ENCODE measurements around the gene SPATA6.

The SPATA6 gene

GRCh38 chr1:48251323-48251722 lies 220.7 kb downstream of the SPATA6 start:
- H3K9ac ChIP-seq (ENCODE audit: low read length): no peak overlapping the region
- H3K23ac ChIP-seq (ENCODE audit: low read length in 2 of 2): no peak overlapping the region
- no peak overlapping the region for H2BK5ac ChIP-seq (ENCODE audit: low read depth, low read length, poor library complexity, severe bottlenecking)
- no peak overlapping the region for H4K8ac ChIP-seq (ENCODE audit: low read length)
- no peak overlapping the region for H2AK5ac ChIP-seq (ENCODE audit: low read length, severe bottlenecking)
- no peaks in the 10 kb centered on the region for H3K9me3 ChIP-seq (ENCODE audit: control insufficient read depth, low read length)
- H3K14ac ChIP-seq (ENCODE audit: low read length in 2 of 2): no peak overlapping the region
- H2BK120ac ChIP-seq (ENCODE audit: low read depth, low read length): no peak overlapping the region
- H3K27ac ChIP-seq (ENCODE audit: low read length, poor library complexity, severe bottlenecking): no peak overlapping the region
- no peaks in the 10 kb centered on the region for H3K79me1 ChIP-seq (replicated peaks; ENCODE audit: low read length, poor library complexity, severe bottlenecking)
- no peak overlapping the region for H3K4ac ChIP-seq (ENCODE audit: low read depth in 1 of 2, low read length in 2 of 2)
- no peaks in the 10 kb centered on the region for H3K27me3 ChIP-seq (ENCODE audit: control insufficient read depth in 1 of 2, insufficient read depth in 1 of 2, low read length in 2 of 2)
- H4K91ac ChIP-seq (ENCODE audit: low read length): no peak overlapping the region
- no peak overlapping the region for H2AFZ ChIP-seq (ENCODE audit: low read depth, low read length)
- no peak overlapping the region for H2BK15ac ChIP-seq (ENCODE audit: low read depth, poor library complexity, severe bottlenecking)
- H3K4me3 ChIP-seq (ENCODE audit: insufficient read depth in 1 of 2, low read depth in 1 of 2, low read length in 2 of 2): no peak overlapping the region
- H3K4me2 ChIP-seq (ENCODE audit: low read length, poor library complexity, severe bottlenecking): no peak overlapping the region
- no peaks in the 10 kb centered on the region for H3K4me1 ChIP-seq (ENCODE audit: control insufficient read depth, insufficient read depth, low read depth, low read length)
- no peak overlapping the region for H2BK12ac ChIP-seq (ENCODE audit: low read length in 2 of 2)
- WGBS: 85% methylated on average over 2 of the region's 2 CpGs
- no peak overlapping the region for H3K18ac ChIP-seq (ENCODE audit: low read depth in 1 of 2, low read length in 2 of 2)
- H3K36me3 ChIP-seq (ENCODE audit: control insufficient read depth in 1 of 2, insufficient read depth in 2 of 2, low read depth in 1 of 2, low read length in 2 of 2): no peaks in the 10 kb centered on the region
- DNase-seq: no peak

- H4K8ac ChIP-seq (ENCODE audit: low read length): no peak overlapping the region
- H2AFZ ChIP-seq (ENCODE audit: low read depth, low read length): no peak overlapping the region
- H2BK120ac ChIP-seq (ENCODE audit: low read depth, low read length): no peak overlapping the region
- H3K4me1 ChIP-seq (ENCODE audit: control insufficient read depth, insufficient read depth, low read depth, low read length): no peaks in the 10 kb centered on the region
- no peak overlapping the region for H3K18ac ChIP-seq (ENCODE audit: low read depth in 1 of 2, low read length in 2 of 2)
- H4K91ac ChIP-seq (ENCODE audit: low read length): no peak overlapping the region
- H2BK12ac ChIP-seq (ENCODE audit: low read length in 2 of 2): no peak overlapping the region
- no peaks in the 10 kb centered on the region for H3K79me1 ChIP-seq (replicated peaks; ENCODE audit: low read length, poor library complexity, severe bottlenecking)
- H2AK5ac ChIP-seq (ENCODE audit: low read length, severe bottlenecking): no peak overlapping the region
- H3K14ac ChIP-seq (ENCODE audit: low read length in 2 of 2): no peak overlapping the region
- no peak overlapping the region for H3K9ac ChIP-seq (ENCODE audit: low read length)
- no peak overlapping the region for H3K4me3 ChIP-seq (ENCODE audit: insufficient read depth in 1 of 2, low read depth in 1 of 2, low read length in 2 of 2)
- H3K27me3 ChIP-seq (ENCODE audit: control insufficient read depth in 1 of 2, insufficient read depth in 1 of 2, low read length in 2 of 2): no peaks in the 10 kb centered on the region
- DNase-seq: no peak
- no peak overlapping the region for H2BK15ac ChIP-seq (ENCODE audit: low read depth, poor library complexity, severe bottlenecking)
- no peak overlapping the region for H3K4ac ChIP-seq (ENCODE audit: low read depth in 1 of 2, low read length in 2 of 2)
- H2BK5ac ChIP-seq (ENCODE audit: low read depth, low read length, poor library complexity, severe bottlenecking): no peak overlapping the region
- no peak overlapping the region for H3K4me2 ChIP-seq (ENCODE audit: low read length, poor library complexity, severe bottlenecking)
- H3K36me3 ChIP-seq (ENCODE audit: control insufficient read depth in 1 of 2, insufficient read depth in 2 of 2, low read depth in 1 of 2, low read length in 2 of 2): no peaks in the 10 kb centered on the region
- H3K23ac ChIP-seq (ENCODE audit: low read length in 2 of 2): no peak overlapping the region
- no peak overlapping the region for H3K27ac ChIP-seq (ENCODE audit: low read length, poor library complexity, severe bottlenecking)
- 47% methylated on average over 3 of the region's 3 CpGs for WGBS
- H3K9me3 ChIP-seq (ENCODE audit: control insufficient read depth, low read length): no peaks in the 10 kb centered on the region
Measured at GRCh38 chr1:48250572-48250971, 221.4 kb downstream of the SPATA6 start.

- no peaks in the 10 kb centered on the region for H3K9me3 ChIP-seq (ENCODE audit: control insufficient read depth, low read length)
- H3K4me1 ChIP-seq (ENCODE audit: control insufficient read depth, insufficient read depth, low read depth, low read length): no peaks in the 10 kb centered on the region
- H3K4me2 ChIP-seq (ENCODE audit: low read length, poor library complexity, severe bottlenecking): no peak overlapping the region
- no peak overlapping the region for H2BK120ac ChIP-seq (ENCODE audit: low read depth, low read length)
- no peaks in the 10 kb centered on the region for H3K79me1 ChIP-seq (replicated peaks; ENCODE audit: low read length, poor library complexity, severe bottlenecking)
- H2BK15ac ChIP-seq (ENCODE audit: low read depth, poor library complexity, severe bottlenecking): no peak overlapping the region
- 47% methylated on average over 3 of the region's 3 CpGs for WGBS
- H3K36me3 ChIP-seq (ENCODE audit: control insufficient read depth in 1 of 2, insufficient read depth in 2 of 2, low read depth in 1 of 2, low read length in 2 of 2): no peaks in the 10 kb centered on the region
- no peak overlapping the region for H3K14ac ChIP-seq (ENCODE audit: low read length in 2 of 2)
- no peak overlapping the region for H2AK5ac ChIP-seq (ENCODE audit: low read length, severe bottlenecking)
- no peak overlapping the region for H4K8ac ChIP-seq (ENCODE audit: low read length)
- H3K27me3 ChIP-seq (ENCODE audit: control insufficient read depth in 1 of 2, insufficient read depth in 1 of 2, low read length in 2 of 2): no peaks in the 10 kb centered on the region
- no peak overlapping the region for H2BK12ac ChIP-seq (ENCODE audit: low read length in 2 of 2)
- H3K27ac ChIP-seq (ENCODE audit: low read length, poor library complexity, severe bottlenecking): no peak overlapping the region
- no peak overlapping the region for H3K9ac ChIP-seq (ENCODE audit: low read length)
- H3K23ac ChIP-seq (ENCODE audit: low read length in 2 of 2): no peak overlapping the region
- no peak for DNase-seq
- H2BK5ac ChIP-seq (ENCODE audit: low read depth, low read length, poor library complexity, severe bottlenecking): no peak overlapping the region
- H4K91ac ChIP-seq (ENCODE audit: low read length): no peak overlapping the region
- H3K4me3 ChIP-seq (ENCODE audit: insufficient read depth in 1 of 2, low read depth in 1 of 2, low read length in 2 of 2): no peak overlapping the region
- no peak overlapping the region for H3K18ac ChIP-seq (ENCODE audit: low read depth in 1 of 2, low read length in 2 of 2)
- H2AFZ ChIP-seq (ENCODE audit: low read depth, low read length): no peak overlapping the region
- no peak overlapping the region for H3K4ac ChIP-seq (ENCODE audit: low read depth in 1 of 2, low read length in 2 of 2)
Measured at GRCh38 chr1:48249868-48250267, 222.1 kb downstream of the SPATA6 start.

- 90% methylated on average over 4 of the region's 4 CpGs for WGBS
- Histone ChIP-seq H3K14ac (ENCODE audit: low read length in 2 of 2) (no peak overlapping the region), H3K4me2 (ENCODE audit: low read length, poor library complexity, severe bottlenecking) (no peak overlapping the region), H4K8ac (ENCODE audit: low read length) (no peak overlapping the region), H2BK5ac (ENCODE audit: low read depth, low read length, poor library complexity, severe bottlenecking) (no peak overlapping the region), H2BK15ac (ENCODE audit: low read depth, poor library complexity, severe bottlenecking) (no peak overlapping the region), H3K9me3 (ENCODE audit: control insufficient read depth, low read length) (no peaks in the 10 kb centered on the region), H3K4me3 (ENCODE audit: insufficient read depth in 1 of 2, low read depth in 1 of 2, low read length in 2 of 2) (no peak overlapping the region), H2BK120ac (ENCODE audit: low read depth, low read length) (no peak overlapping the region), H4K91ac (ENCODE audit: low read length) (no peak overlapping the region), H2BK12ac (ENCODE audit: low read length in 2 of 2) (no peak overlapping the region), H3K4me1 (ENCODE audit: control insufficient read depth, insufficient read depth, low read depth, low read length) (no peaks in the 10 kb centered on the region), H3K18ac (ENCODE audit: low read depth in 1 of 2, low read length in 2 of 2) (no peak overlapping the region), H2AK5ac (ENCODE audit: low read length, severe bottlenecking) (no peak overlapping the region), H3K23ac (ENCODE audit: low read length in 2 of 2) (no peak overlapping the region), H3K27ac (ENCODE audit: low read length, poor library complexity, severe bottlenecking) (no peak overlapping the region), H3K4ac (ENCODE audit: low read depth in 1 of 2, low read length in 2 of 2) (no peak overlapping the region), H2AFZ (ENCODE audit: low read depth, low read length) (no peak overlapping the region), H3K36me3 (ENCODE audit: control insufficient read depth in 1 of 2, insufficient read depth in 2 of 2, low read depth in 1 of 2, low read length in 2 of 2) (no peaks in the 10 kb centered on the region), H3K27me3 (ENCODE audit: control insufficient read depth in 1 of 2, insufficient read depth in 1 of 2, low read length in 2 of 2) (no peaks in the 10 kb centered on the region), H3K9ac (ENCODE audit: low read length) (no peak overlapping the region), H3K79me1 (replicated peaks; ENCODE audit: low read length, poor library complexity, severe bottlenecking) (no peaks in the 10 kb centered on the region)
- DNase-seq: no peak
Measured at GRCh38 chr1:48248356-48248755, 223.6 kb downstream of the SPATA6 start.

Measured in mesenchymal stem cell (in vitro differentiated cells and primary cell).